Esophagus squamous epithelium (tissue), 5 donors: Measurements from ENCODE around the gene ABHD11. TPM values are rescaled to one million over a fixed set of nuclear protein-coding genes. Genes with fewer than 3 reads are reported as not detected.
A peak's percentile ranks its signal among the peaks of the same experiment; 100 is the strongest.

ENCODE experiments used
- DNase-seq: peaks from one replicate; lab custom pipeline; 2025; lab: John Stamatoyannopoulos, UW
- H3K27ac ChIP-seq, 4 donors: fragments of 200-600 bp; sonication (generic); one replicate each; pipeline ENCODE4 v1.5.1; 2016 to 2019; ENCODE audit warnings: mild to moderate bottlenecking in 1 of 4
- H3K27me3 ChIP-seq, 4 donors: fragments of 200-600 bp; sonication (generic); 1 replicate in 3 of 4; 2 replicates in 1 of 4; pipeline versions ENCODE4 v1.5.1 to v1.6.0; 2017 to 2021; ENCODE audit warnings: antibody characterized with exemption in 1 of 4
- H3K36me3 ChIP-seq, 3 donors: fragments of 200-600 bp; sonication (generic); one replicate each; pipeline ENCODE4 v1.5.1; 2016 to 2019
- H3K4me1 ChIP-seq, 3 donors: fragments of 200-600 bp; sonication (generic); one replicate each; pipeline ENCODE4 v1.5.1; 2017 to 2019
- H3K4me3 ChIP-seq, 4 donors: fragments of 200-600 bp; sonication (generic); 1 replicate in 3 of 4; 2 replicates in 1 of 4; pipeline ENCODE4 v1.5.1; 2016 to 2019; ENCODE audit warnings: mild to moderate bottlenecking in 2 of 4, moderate library complexity in 1 of 4
- H3K9me3 ChIP-seq, 3 donors: fragments of 200-600 bp; sonication (generic); one replicate each; pipeline ENCODE4 v1.5.1; 2016 to 2019
- CTCF ChIP-seq, 6 experiments: fragments of 450-650 bp in 4 of 6; fragments of 200-600 bp in 2 of 6; sonication (generic) in 2 of 6; IDR thresholded peaks; one replicate each; pipeline ENCODE4 v1.5.1; 2016 to 2019; ENCODE audit warnings: antibody characterized with exemption in 6 of 6, mild to moderate bottlenecking in 4 of 6, moderate library complexity in 4 of 6
- POLR2A ChIP-seq, 4 donors: fragments of 450-650 bp; IDR thresholded peaks; one replicate each; pipeline ENCODE4 v1.6.1; 2017; ENCODE audit warnings: antibody characterized with exemption in 4 of 4, mild to moderate bottlenecking in 4 of 4, moderate library complexity in 3 of 4
- WGBS, 2 donors: methylation state at CpG; one replicate each; pipeline ENCODE4 v1.1.5; 2018; 5-methylcytosine and 5-hydroxymethylcytosine counted together
- intact Hi-C: fragments of 100-400 bp; cut with DNase I; formaldehyde crosslinking; loops from one replicate; pipeline ENCODE4 v1.15.0; 2022
- total RNA-seq, 4 donors: library from RNA; depleted of rRNA; stranded (reverse); fragments of >200 nt; gene quantifications; one replicate each; pipeline ENCODE4 v1.1.0, GENCODE V29; 2016
- donor health status: DM: yes; HTN: yes; CAD: no.

ABHD11 gene
- total RNA-seq, 4 donors from 2014 or later = 8.3 to 22.6 (median 19.3) TPM

- DNase-seq = no peak
- H3K27me3 ChIP-seq = peaks cover 0 to 39% (median 3%) of the 10 kb centered on the region in 4 donors
- H3K27ac ChIP-seq = no peak overlapping the region
- no peaks in the 10 kb centered on the region for H3K9me3 ChIP-seq
- no peak overlapping the region for H3K4me3 ChIP-seq
- H3K4me1 ChIP-seq = peaks cover 0 to 10% (median 6%) of the 10 kb centered on the region in 3 donors
- WGBS, 2 donors = 0 to 9% methylated on average over 1 of the region's 1 CpG
- intact Hi-C loops = no loop called here
- TF ChIP-seq CTCF (IDR thresholded peaks at IDR 0.05) (no peak), POLR2A (IDR thresholded peaks at IDR 0.05) (no peak)
- no peaks in the 10 kb centered on the region for H3K36me3 ChIP-seq
Measured at GRCh38 chr7:73774923-73775322, 36.3 kb upstream of the ABHD11 start.

DNA sequence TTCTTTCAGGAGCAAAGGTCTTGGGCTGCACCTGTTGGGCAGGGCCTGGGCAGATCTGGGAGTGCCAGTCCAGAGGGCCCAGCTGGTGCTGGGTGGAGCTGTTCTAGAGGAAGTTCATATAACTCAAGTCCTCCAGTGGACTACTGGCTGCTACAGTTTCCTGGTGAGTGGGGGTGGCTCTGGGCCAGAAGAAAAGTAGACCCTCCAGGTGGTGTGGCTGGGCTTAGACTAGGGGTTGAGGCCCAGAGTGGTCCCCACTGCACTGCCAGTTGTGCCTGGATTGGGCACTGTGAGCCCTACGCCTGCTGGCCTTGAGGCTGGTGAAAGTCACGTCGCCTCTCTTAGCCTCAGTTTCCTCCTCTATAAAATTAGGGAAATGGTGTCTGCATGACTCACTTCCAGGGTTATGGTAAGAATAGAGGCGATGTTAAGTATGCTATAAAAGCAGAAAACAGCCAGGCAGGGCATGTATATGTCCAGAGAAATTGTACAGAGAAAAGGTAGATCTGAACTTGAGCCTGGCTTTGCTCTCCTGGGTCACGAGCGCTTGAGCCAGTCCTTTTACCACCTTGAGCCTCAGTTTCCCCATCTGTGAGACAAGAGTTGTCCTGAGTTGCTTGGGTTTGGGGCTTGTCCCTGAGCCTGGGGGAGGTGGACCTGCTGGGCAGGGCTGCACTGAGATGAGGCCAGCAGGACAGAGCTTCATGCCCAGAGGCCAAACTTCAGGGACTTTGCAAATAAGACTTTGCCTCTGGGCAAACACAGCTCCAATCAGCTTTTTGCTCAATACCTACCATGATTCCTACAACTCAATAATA lies 35.3 kb upstream of the ABHD11 start:
- Histone ChIP-seq H3K4me1 (peaks cover 0 to 14% (median 6%) of the 10 kb centered on the region in 3 donors), H3K27me3 (peaks cover 0 to 49% (median 6%) of the 10 kb centered on the region in 4 donors), H3K9me3 (no peaks in the 10 kb centered on the region), H3K4me3 (no peak overlapping the region), H3K36me3 (no peaks in the 10 kb centered on the region), H3K27ac (no peak overlapping the region)
- 87 to 88% methylated on average over 3 to 5 of the region's 6 CpGs for WGBS, 2 donors
- no peak for DNase-seq
- intact Hi-C loops = no loop called here
- TF ChIP-seq POLR2A (IDR thresholded peaks at IDR 0.05) (no peak), CTCF (IDR thresholded peaks at IDR 0.05) (no peak)

- no peak for TF ChIP-seq CTCF (IDR thresholded peaks at IDR 0.05)
- no peak for TF ChIP-seq POLR2A (IDR thresholded peaks at IDR 0.05)
- no peak for DNase-seq
Measured at GRCh38 chr7:73770860-73771670, 32.5 kb upstream of the ABHD11 start.

GRCh38 chr7:73770002-73770859 lies 31.6 kb upstream of the ABHD11 start, which contains the start of gene CLDN3:
Gene CLDN3, minus strand, starts transcription at chr7:73770270. Its CDS starts 221 bp downstream, at chr7:73770049.
- intact Hi-C loops = no loop called here
- TF ChIP-seq CTCF (IDR thresholded peaks at IDR 0.05) (no peak), POLR2A (IDR thresholded peaks at IDR 0.05) (peak in 1 of 4 donors; percentile 30)
- 0% methylated on average over 2 of the region's 82 CpGs; no CpG with 5 or more reads in 1 of the 2 donors for WGBS, 2 donors
- DNase-seq = no peak
- Histone ChIP-seq H3K4me1 (peaks cover 0 to 14% (median 6%) of the 10 kb centered on the region in 3 donors), H3K27ac (peak within 1 kb of the TSS in 1 of 4 donors; percentile 57), H3K9me3 (no peaks in the 10 kb centered on the region), H3K4me3 (peak within 1 kb of the TSS; percentile 9 to 56 (median 34)), H3K36me3 (no peaks in the 10 kb centered on the region), H3K27me3 (peaks cover 0 to 69% (median 6%) of the 10 kb centered on the region in 4 donors)

More at GRCh38 chr7:73770860-73771670, 32.5 kb upstream of the ABHD11 start:
- intact Hi-C loops = no loop called here
- H3K9me3 ChIP-seq = no peaks in the 10 kb centered on the region
- H3K27me3 ChIP-seq = peaks cover 0 to 69% (median 6%) of the 10 kb centered on the region in 4 donors
- peaks cover 0 to 14% (median 6%) of the 10 kb centered on the region in 3 donors for H3K4me1 ChIP-seq
- 60 to 67% methylated on average over 11 to 15 of the region's 17 CpGs for WGBS, 2 donors
- H3K36me3 ChIP-seq = no peaks in the 10 kb centered on the region
- no peak overlapping the region for H3K27ac ChIP-seq
- H3K4me3 ChIP-seq = peak overlapping the region in 2 of 4 donors; percentile 39 to 56
